Smooth muscle cell (in vitro differentiated cells): Measurements from ENCODE around the gene UNC5B. TPM values are rescaled to one million over a fixed set of nuclear protein-coding genes. Genes with fewer than 3 reads are reported as not detected.

Source experiments
- DNase-seq: peaks from one replicate; lab custom pipeline; 2025; ENCODE audit not compliant: unreplicated experiment; lab: John Stamatoyannopoulos, UW
- H2AFZ ChIP-seq: fragments of 200-600 bp; sonication (generic); 2 replicates; pipeline ENCODE4 v1.6.0; 2016; ENCODE audit warnings: antibody characterized with exemption, low read depth, mild to moderate bottlenecking
- H3F3A ChIP-seq: fragments of 200-600 bp; sonication (generic); 2 replicates; pipeline ENCODE4 v1.6.0; 2017; ENCODE audit warnings: antibody characterized with exemption, low read depth
- H3K27ac ChIP-seq: fragments of 200-600 bp; sonication (generic); 2 replicates; pipeline ENCODE4 v1.5.1; 2016; ENCODE audit warnings: low read depth, mild to moderate bottlenecking
- H3K27me3 ChIP-seq: fragments of 200-600 bp; sonication (generic); 2 replicates; pipeline ENCODE4 v1.6.1; 2016; ENCODE audit warnings: low read depth, mild to moderate bottlenecking
- H3K36me3 ChIP-seq: fragments of 200-600 bp; sonication (generic); 2 replicates; pipeline ENCODE4 v1.5.1; 2016; ENCODE audit warnings: low read depth
- H3K4me1 ChIP-seq: fragments of 200-600 bp; sonication (generic); 2 replicates; pipeline ENCODE4 v1.5.1; 2016; ENCODE audit warnings: low read depth
- H3K4me2 ChIP-seq: fragments of 200-600 bp; sonication (generic); 2 replicates; pipeline ENCODE4 v1.6.0; 2016; ENCODE audit warnings: mild to moderate bottlenecking
- H3K4me3 ChIP-seq: fragments of 200-600 bp; sonication (generic); 2 replicates; pipeline ENCODE4 v1.5.1; 2016; ENCODE audit warnings: mild to moderate bottlenecking
- H3K79me2 ChIP-seq: fragments of 200-600 bp; sonication (generic); 2 replicates; pipeline ENCODE4 v1.6.0; 2016; ENCODE audit warnings: low read depth, mild to moderate bottlenecking
- H3K9ac ChIP-seq: fragments of 200-600 bp; sonication (generic); 2 replicates; pipeline ENCODE4 v1.6.0; 2016; ENCODE audit warnings: low read depth
- H3K9me3 ChIP-seq: fragments of 200-600 bp; sonication (generic); replicated peaks from 2 replicates; pipeline ENCODE4 v1.5.1; 2016; ENCODE audit warnings: low read depth
- H4K20me1 ChIP-seq: fragments of 200-600 bp; sonication (generic); 2 replicates; pipeline ENCODE4 v1.6.0; 2016; ENCODE audit warnings: low read depth
- CTCF ChIP-seq: fragments of 200-600 bp; sonication (generic); IDR thresholded peaks from 2 replicates; pipeline ENCODE4 v1.5.1; 2017; ENCODE audit warnings: borderline replicate concordance, mild to moderate bottlenecking, antibody characterized with exemption; ENCODE audit not compliant: insufficient read depth, poor library complexity, severe bottlenecking
- WGBS: methylation state at CpG from one replicate; pipeline ENCODE4 v1.1.7; 2016; ENCODE audit warnings: low lambda C conversion rate; 5-methylcytosine and 5-hydroxymethylcytosine counted together
- polyA plus RNA-seq: library from polyadenylated mRNA; unstranded; fragments of >200 nt; fragmentation: Nextera tagmentation; extraction: Ambion mirVana; gene quantifications from 2 replicates; pipeline ENCODE4 v1.2.1, GENCODE V29; 2016
- total RNA-seq: library from RNA; depleted of rRNA; stranded (reverse); fragments of >200 nt; gene quantifications from 2 replicates; pipeline ENCODE4 v1.2.3, GENCODE V29; 2014

The UNC5B gene
- total and polyA plus RNA-seq, 2 experiments from 2014 or later: 89.6 to 142 TPM

GRCh38 chr10:71214641-71215559 lies 2.5 kb downstream of the UNC5B start:
- H3K27ac ChIP-seq: peak overlapping the region; percentile 91
- no peaks in the 10 kb centered on the region for H3K27me3 ChIP-seq
- peaks cover 74% of the 10 kb centered on the region for H4K20me1 ChIP-seq
- H3F3A ChIP-seq: peaks cover 23% of the 10 kb centered on the region
- H3K79me2 ChIP-seq: peaks cover 82% of the 10 kb centered on the region
- H2AFZ ChIP-seq: no peak overlapping the region
- peak overlapping the region; percentile 95 for H3K4me3 ChIP-seq
- WGBS: 23% methylated on average over 7 of the region's 7 CpGs
- no peak for DNase-seq
- H3K4me1 ChIP-seq: peaks cover 48% of the 10 kb centered on the region
- no peaks in the 10 kb centered on the region for H3K9me3 ChIP-seq
- no peak for TF ChIP-seq CTCF
- no peaks in the 10 kb centered on the region for H3K36me3 ChIP-seq
- peak overlapping the region; percentile 91 for H3K9ac ChIP-seq
- H3K4me2 ChIP-seq: peak overlapping the region; percentile 94

GRCh38 chr10:71216363-71216695 lies 4.0 kb downstream of the UNC5B start:
- Histone ChIP-seq H3K9me3 (no peaks in the 10 kb centered on the region), H3K9ac (peak overlapping the region; percentile 80), H3K36me3 (no peaks in the 10 kb centered on the region), H3K4me3 (peak overlapping the region; percentile 95), H2AFZ (no peak overlapping the region), H4K20me1 (peaks cover 88% of the 10 kb centered on the region), H3K4me1 (peaks cover 49% of the 10 kb centered on the region), H3K4me2 (peak overlapping the region; percentile 94), H3K79me2 (peaks cover 97% of the 10 kb centered on the region), H3K27me3 (no peaks in the 10 kb centered on the region), H3F3A (peaks cover 35% of the 10 kb centered on the region), H3K27ac (peak overlapping the region; percentile 91)
- no peak for TF ChIP-seq CTCF
- DNase-seq: no peak
- WGBS: 15% methylated on average over 1 of the region's 1 CpG

- H3K36me3 ChIP-seq: no peaks in the 10 kb centered on the region
- H3K4me1 ChIP-seq: peaks cover 49% of the 10 kb centered on the region
- H3K4me3 ChIP-seq: peak overlapping the region; percentile 95
- H3K27ac ChIP-seq: peak overlapping the region; percentile 91
- no peaks in the 10 kb centered on the region for H3K9me3 ChIP-seq
- TF ChIP-seq CTCF: no peak
- H4K20me1 ChIP-seq: peaks cover 93% of the 10 kb centered on the region
- peak overlapping the region; percentile 94 for H3K4me2 ChIP-seq
- DNase-seq: no peak
- H3K79me2 ChIP-seq: peaks cover 98% of the 10 kb centered on the region
- H3K9ac ChIP-seq: peak overlapping the region; percentile 80
- WGBS: under 1% methylated on average over 8 of the region's 8 CpGs
- H2AFZ ChIP-seq: no peak overlapping the region
- H3K27me3 ChIP-seq: no peaks in the 10 kb centered on the region
- peaks cover 39% of the 10 kb centered on the region for H3F3A ChIP-seq
These were observed 4.4 kb downstream of the UNC5B start for GRCh38 chr10:71216751-71217265.
